ENCODE data around the gene S100A7.

DNA sequence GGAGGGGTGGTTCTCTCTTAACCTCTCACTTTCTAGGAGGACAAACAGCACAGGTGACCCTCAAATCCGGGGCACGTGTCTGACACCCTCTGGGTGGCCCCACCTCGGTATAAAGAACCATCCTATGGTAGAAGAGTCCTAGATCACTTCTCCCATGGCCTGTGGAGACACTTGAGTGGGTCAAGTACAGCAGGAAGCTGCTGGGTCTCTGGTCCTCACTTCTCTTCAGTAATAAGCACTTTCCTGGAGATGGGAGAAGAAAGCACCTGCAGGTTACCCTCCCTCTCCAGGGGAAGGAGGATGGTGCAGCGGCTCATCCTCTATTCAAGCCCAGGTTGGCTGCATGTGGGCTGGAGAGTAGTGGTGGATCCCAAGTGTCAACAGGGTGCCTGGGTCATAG lies 17.0 kb downstream of the S100A7 start:
- TF ChIP-seq CTCF (IDR thresholded peaks at IDR 0.05; ENCODE audit: insufficient read depth, low read length, poor library complexity, severe bottlenecking): no peak
- TF ChIP-seq EZH2phosphoT487 (conservative IDR thresholded peaks at IDR 0.05; ENCODE audit: low read length): no peak

All from SU-DHL-6 (cell line).